Peyer's patch (tissue), 4 donors: ENCODE data around the gene TOMT. TPM values are rescaled to one million over a fixed set of nuclear protein-coding genes. Genes with fewer than 3 reads are reported as not detected.
A peak's percentile ranks its signal among the peaks of the same experiment; 100 is the strongest.

Experiments
- DNase-seq, 3 donors: peaks; one replicate each; pipeline ENCODE4 v3.0.0-alpha.2; 2017 to 2019
- H3K27ac ChIP-seq, 4 donors: fragments of 200-600 bp; sonication (generic); one replicate each; pipeline ENCODE4 v1.5.1; 2016 to 2019
- H3K27me3 ChIP-seq, 2 donors: fragments of 200-600 bp; sonication (generic); one replicate each; pipeline ENCODE4 v1.5.1; 2019
- H3K36me3 ChIP-seq, 3 donors: fragments of 200-600 bp; sonication (generic); one replicate each; pipeline ENCODE4 v1.5.1; 2016 to 2019
- H3K4me1 ChIP-seq, 4 donors: fragments of 200-600 bp; sonication (generic); one replicate each; pipeline ENCODE4 v1.5.1; 2016 to 2019
- H3K4me3 ChIP-seq, 4 donors: fragments of 200-600 bp; sonication (generic); 1 replicate in 3 of 4; 2 replicates in 1 of 4; pipeline ENCODE4 v1.5.1; 2016 to 2019; ENCODE audit warnings: mild to moderate bottlenecking in 1 of 4
- H3K9me3 ChIP-seq, 4 donors: fragments of 200-600 bp; sonication (generic); one replicate each; pipeline ENCODE4 v1.5.1; 2016 to 2019; ENCODE audit warnings: mild to moderate bottlenecking in 1 of 4
- POLR2A ChIP-seq, 2 donors: fragments of 450-650 bp; IDR thresholded peaks; one replicate each; pipeline ENCODE4 v1.5.1; 2017; ENCODE audit warnings: antibody characterized with exemption in 2 of 2, mild to moderate bottlenecking in 2 of 2, moderate library complexity in 2 of 2
- total RNA-seq, 4 donors: library from RNA; depleted of rRNA; stranded (reverse); fragments of >200 nt; gene quantifications; one replicate each; pipeline ENCODE4 v1.1.0, GENCODE V29; 2016
- TF ChIP-seq, protein P1 (sequence below), 6 experiments: fragments of 450-650 bp in 4 of 6; fragments of 200-600 bp in 2 of 6; sonication (generic) in 1 of 6; IDR thresholded peaks; one replicate each; pipeline ENCODE4 v1.5.1; 2017 to 2019; ENCODE audit warnings: antibody characterized with exemption in 6 of 6, mild to moderate bottlenecking in 3 of 6, moderate library complexity in 1 of 6

Gene TOMT
- total RNA-seq, 4 donors from 2014 or later: not detected

GRCh38 chr11:72081184-72081644 lies 24.5 kb upstream of the TOMT start:
- TF ChIP-seq, protein P1, sequence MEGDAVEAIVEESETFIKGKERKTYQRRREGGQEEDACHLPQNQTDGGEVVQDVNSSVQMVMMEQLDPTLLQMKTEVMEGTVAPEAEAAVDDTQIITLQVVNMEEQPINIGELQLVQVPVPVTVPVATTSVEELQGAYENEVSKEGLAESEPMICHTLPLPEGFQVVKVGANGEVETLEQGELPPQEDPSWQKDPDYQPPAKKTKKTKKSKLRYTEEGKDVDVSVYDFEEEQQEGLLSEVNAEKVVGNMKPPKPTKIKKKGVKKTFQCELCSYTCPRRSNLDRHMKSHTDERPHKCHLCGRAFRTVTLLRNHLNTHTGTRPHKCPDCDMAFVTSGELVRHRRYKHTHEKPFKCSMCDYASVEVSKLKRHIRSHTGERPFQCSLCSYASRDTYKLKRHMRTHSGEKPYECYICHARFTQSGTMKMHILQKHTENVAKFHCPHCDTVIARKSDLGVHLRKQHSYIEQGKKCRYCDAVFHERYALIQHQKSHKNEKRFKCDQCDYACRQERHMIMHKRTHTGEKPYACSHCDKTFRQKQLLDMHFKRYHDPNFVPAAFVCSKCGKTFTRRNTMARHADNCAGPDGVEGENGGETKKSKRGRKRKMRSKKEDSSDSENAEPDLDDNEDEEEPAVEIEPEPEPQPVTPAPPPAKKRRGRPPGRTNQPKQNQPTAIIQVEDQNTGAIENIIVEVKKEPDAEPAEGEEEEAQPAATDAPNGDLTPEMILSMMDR (IDR thresholded peaks at IDR 0.05): no peak
- TF ChIP-seq POLR2A (IDR thresholded peaks at IDR 0.05): no peak
- no peaks in the 10 kb centered on the region for H3K27me3 ChIP-seq
- no peaks in the 10 kb centered on the region for H3K9me3 ChIP-seq
- peak overlapping the region; percentile 57 to 88 (median 76) for H3K4me3 ChIP-seq
- DNase-seq: no peak
- H3K4me1 ChIP-seq: peaks cover 0 to 24% (median 5%) of the 10 kb centered on the region in 4 donors
- H3K27ac ChIP-seq: peak overlapping the region; percentile 77 to 90 (median 84)
- peaks cover 0 to 2% (median 0%) of the 10 kb centered on the region in 3 donors for H3K36me3 ChIP-seq

DNA sequence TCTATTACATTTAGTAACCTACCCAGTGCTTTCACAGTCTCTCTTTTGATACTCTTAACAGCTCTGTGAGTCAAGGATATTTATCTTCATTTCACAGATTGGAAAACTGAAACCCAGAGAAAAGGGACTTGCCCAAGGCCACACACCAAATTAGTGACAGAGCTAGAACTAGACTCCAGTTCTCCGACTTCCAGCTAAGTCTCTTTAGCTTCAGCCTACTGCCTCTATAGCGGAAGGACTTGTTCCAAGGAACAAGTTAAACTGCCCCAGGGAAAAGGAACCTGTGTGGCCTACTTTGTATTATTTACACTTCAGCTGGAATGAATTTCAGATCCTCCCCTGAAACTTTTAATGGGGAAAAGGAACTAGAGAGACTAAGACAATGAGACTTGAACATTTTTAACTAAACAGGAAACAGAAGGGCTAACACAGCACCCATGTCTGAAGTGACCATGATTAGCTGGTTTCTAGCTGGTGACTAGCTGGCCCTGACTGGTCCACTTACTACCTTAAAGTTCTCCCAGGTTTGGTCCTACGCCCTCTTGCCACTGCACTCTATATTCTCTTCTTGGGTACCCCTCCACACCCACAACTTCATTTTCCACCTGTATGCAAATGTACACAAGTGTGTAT lies 23.8 kb upstream of the TOMT start:
- H3K36me3 ChIP-seq: no peaks in the 10 kb centered on the region
- H3K4me3 ChIP-seq: no peak overlapping the region
- DNase-seq: no peak
- TF ChIP-seq POLR2A (IDR thresholded peaks at IDR 0.05): no peak
- TF ChIP-seq, protein P1 (IDR thresholded peaks at IDR 0.05): no peak
- peaks cover 0 to 24% (median 5%) of the 10 kb centered on the region in 4 donors for H3K4me1 ChIP-seq
- peak overlapping the region in 2 of 4 donors; percentile 10 to 77 for H3K27ac ChIP-seq
- H3K9me3 ChIP-seq: no peaks in the 10 kb centered on the region
- no peaks in the 10 kb centered on the region for H3K27me3 ChIP-seq

DNA sequence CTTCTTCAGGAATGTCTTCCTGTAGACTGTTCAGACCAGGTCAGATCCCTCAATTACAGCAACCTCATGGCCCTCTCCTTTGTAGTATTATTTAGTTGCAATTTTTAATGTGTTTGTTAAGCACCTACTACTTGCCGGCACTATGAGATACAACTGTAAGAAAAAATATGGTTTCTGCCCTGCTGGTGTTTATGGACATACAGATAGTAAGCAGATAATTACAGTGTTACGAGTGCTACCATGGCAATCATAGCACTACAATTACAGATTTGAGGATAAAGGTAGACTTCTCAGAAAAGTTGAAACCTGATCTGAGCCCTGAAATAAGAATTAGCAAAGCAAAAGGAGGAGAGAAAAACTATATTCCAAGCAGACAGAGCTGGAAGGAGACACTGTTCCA lies 22.3 kb upstream of the TOMT start:
- DNase-seq: no peak
- H3K9me3 ChIP-seq: no peaks in the 10 kb centered on the region
- no peaks in the 10 kb centered on the region for H3K36me3 ChIP-seq
- peaks cover 0 to 18% (median 5%) of the 10 kb centered on the region in 4 donors for H3K4me1 ChIP-seq
- H3K4me3 ChIP-seq: no peak overlapping the region
- TF ChIP-seq POLR2A (IDR thresholded peaks at IDR 0.05): no peak
- TF ChIP-seq, protein P1 (IDR thresholded peaks at IDR 0.05): no peak
- H3K27me3 ChIP-seq: no peaks in the 10 kb centered on the region
- no peak overlapping the region for H3K27ac ChIP-seq

- H3K9me3 ChIP-seq: no peaks in the 10 kb centered on the region
- DNase-seq: no peak
- H3K4me3 ChIP-seq: no peak overlapping the region
- H3K4me1 ChIP-seq: peaks cover 0 to 12% (median 5%) of the 10 kb centered on the region in 4 donors
- no peak for TF ChIP-seq POLR2A (IDR thresholded peaks at IDR 0.05)
- TF ChIP-seq, protein P1 (IDR thresholded peaks at IDR 0.05): no peak
- no peaks in the 10 kb centered on the region for H3K36me3 ChIP-seq
- no peaks in the 10 kb centered on the region for H3K27me3 ChIP-seq
- H3K27ac ChIP-seq: no peak overlapping the region
These were observed 21.6 kb upstream of the TOMT start for GRCh38 chr11:72084076-72084475.

DNA sequence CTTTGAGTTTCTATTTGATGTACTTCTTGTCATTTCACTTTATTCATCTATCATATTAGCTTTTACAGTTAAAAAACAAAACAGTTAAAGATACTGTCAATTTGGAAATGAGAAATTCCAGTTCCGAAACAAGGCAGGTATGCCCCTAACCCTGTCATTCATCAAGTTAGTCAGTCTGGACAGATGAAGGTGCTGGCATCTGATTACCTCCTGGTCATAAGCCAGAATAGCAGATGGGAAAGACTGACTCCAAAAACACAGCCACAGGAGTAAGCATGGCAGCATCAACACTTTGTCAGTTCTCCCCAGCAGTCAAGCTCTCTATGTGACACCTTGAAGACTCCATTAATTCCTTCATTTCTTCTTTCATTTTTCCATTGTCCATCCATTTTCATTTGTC lies 20.8 kb upstream of the TOMT start:
- no peak overlapping the region for H3K27ac ChIP-seq
- H3K9me3 ChIP-seq: no peaks in the 10 kb centered on the region
- no peak for DNase-seq
- no peaks in the 10 kb centered on the region for H3K36me3 ChIP-seq
- no peaks in the 10 kb centered on the region for H3K27me3 ChIP-seq
- H3K4me1 ChIP-seq: peaks cover 0 to 8% (median 5%) of the 10 kb centered on the region in 4 donors
- no peak overlapping the region for H3K4me3 ChIP-seq
- TF ChIP-seq, protein P1 (IDR thresholded peaks at IDR 0.05): no peak
- TF ChIP-seq POLR2A (IDR thresholded peaks at IDR 0.05): no peak
